Forelimb muscle (tissue), 1 donor: ENCODE results near the gene UTP4. TPM values are rescaled to one million over a fixed set of nuclear protein-coding genes. Genes with fewer than 3 reads are reported as not detected.
"Not testable (repeated sequence)": the region's sequence is repeated elsewhere in the genome, so short reads cannot be mapped to it uniquely, and the experiment has no call there.

Experiments used
- DNase-seq: peaks from one replicate; pipeline ENCODE4 v3.0.0-alpha.2; 2013; ENCODE audit warnings: low read depth
- polyA plus RNA-seq: library from polyadenylated mRNA; unstranded; fragments of 120-200 nt; gene quantifications from one replicate; pipeline ENCODE4 v1.2.1, GENCODE V29; 2013; ENCODE audit not compliant: insufficient read length

Gene UTP4
- polyA plus RNA-seq, 1 donor = 33.7 TPM

DNA sequence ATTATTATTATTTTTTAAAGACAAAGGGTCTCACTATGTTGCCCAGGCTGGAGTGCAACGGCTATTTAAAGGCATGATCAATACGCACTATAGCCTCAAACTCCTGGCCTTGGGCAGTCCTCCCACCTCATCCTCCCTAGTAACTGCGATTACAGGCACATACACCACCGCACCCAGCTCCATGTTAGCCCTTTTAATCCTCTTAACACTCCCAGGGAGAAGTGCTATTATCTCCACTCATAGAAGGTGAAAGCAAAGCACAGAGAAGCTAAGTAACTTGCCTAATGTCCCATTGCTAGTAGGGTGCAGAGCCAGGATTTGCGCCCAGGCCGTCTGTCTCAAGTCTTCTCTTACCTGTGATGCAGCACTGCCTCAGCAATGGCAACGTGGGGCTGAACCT, 22.0 kb upstream of the UTP4 start:
- no peak for DNase-seq

DNA sequence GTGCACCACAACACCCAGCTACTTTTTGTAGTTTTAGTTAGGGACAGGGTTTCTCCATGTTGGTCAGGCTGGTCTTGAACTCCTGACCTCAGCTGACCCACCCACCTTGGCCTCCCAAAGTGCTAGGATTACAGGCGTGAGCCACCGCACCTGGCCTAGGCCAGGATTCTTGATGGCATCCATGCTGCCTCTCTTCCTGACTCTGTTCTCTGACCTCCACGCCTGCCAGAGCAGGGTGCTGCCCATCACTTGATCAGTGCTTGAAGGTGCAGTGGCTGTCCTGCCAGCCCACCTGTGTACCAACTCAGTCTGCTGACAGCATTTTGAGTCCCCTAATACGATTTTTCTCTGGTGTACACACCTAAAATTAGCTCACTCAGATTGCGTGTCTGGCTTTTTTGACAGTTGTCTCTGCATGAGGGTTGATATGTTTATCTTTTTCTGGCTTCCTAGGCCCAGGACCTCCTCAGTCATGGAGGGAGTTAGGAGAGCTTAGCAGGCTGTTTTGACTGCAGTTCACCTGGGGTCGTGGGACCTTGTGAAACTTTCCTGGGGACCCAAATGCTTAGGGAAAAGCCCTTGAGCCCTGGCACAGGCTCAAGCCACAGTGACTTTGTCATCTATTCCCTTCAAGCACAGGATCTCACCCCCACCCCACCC, 21.1 kb upstream of the UTP4 start:
- DNase-seq = no peak

DNA sequence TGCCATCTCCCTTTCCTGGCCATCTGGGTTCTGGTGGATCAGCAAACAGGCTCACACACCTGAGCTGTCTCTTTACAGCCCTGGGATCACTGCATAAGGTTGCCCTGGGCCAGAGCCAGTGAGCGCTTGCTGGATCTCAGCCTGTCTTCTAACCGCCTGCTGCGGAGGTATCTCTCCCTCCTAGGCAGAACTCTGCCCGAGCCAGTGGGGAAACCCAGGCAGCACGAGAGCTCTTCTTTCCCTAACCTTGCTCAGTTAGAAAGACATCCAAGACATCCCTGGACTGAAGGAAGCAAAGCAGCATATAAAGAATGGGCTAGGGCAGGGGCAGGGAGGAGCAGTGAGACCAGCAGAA, 20.6 kb upstream of the UTP4 start:
- DNase-seq = no peak

DNA sequence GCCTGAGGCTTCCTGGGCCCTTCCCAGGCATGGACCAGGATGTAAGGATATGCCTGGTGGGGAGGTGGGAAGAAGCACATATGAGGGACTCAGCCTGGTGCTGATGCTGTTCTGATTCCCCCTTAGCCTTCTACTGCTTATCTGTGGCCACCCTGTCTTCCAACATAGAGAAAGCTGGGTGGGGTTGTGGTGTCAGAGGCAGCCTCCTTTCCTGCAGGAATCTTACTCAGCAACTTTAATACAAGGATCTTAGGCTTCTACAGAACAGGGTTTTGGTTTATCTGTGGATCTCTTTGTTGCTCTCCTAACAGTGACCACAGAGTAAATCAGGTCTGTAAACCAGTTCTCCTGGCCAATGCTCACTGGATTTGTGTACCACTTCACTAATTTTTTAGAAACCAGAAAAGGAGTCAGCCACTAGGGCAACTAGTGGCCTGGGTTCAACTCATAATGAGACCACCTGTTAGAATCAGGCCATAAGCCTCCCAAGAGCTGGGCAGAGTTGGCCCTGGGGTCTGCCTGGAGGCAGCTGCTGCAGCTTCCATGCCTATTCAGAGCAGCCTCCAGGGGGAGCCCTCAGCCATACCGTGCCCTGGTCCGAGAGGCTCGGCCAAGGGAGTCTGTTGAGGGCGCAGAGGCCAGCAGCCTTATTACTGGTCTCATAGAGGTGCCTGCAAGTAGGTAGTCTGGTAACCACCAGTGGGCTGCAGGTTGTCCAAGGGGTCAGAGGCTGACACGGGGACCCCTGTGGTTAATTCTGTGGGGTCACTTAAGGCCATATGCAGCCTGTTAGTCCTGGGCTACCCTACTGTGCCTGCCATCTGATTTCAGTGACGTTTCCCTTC, 19.9 kb upstream of the UTP4 start:
- DNase-seq = no peak

DNA sequence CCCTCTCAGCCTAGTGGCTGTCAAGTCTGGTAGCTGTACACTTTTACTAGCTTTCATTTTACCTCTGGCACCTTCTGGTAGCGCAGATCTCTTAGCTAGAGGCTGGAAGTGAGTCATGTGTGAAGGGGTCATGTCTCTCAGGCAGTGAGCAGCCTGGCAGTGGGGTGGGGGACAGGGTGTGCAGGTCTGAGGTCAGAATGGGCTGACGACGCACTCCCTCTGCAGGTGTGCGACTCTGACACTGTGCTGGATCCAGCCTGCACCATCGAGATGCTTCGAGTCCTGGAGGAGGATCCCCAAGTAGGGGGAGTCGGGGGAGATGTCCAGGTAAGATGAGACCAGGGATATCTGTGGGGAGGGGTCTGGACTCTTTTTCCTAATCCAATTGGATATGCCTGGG, 19.2 kb upstream of the UTP4 start:
- no peak for DNase-seq

DNA sequence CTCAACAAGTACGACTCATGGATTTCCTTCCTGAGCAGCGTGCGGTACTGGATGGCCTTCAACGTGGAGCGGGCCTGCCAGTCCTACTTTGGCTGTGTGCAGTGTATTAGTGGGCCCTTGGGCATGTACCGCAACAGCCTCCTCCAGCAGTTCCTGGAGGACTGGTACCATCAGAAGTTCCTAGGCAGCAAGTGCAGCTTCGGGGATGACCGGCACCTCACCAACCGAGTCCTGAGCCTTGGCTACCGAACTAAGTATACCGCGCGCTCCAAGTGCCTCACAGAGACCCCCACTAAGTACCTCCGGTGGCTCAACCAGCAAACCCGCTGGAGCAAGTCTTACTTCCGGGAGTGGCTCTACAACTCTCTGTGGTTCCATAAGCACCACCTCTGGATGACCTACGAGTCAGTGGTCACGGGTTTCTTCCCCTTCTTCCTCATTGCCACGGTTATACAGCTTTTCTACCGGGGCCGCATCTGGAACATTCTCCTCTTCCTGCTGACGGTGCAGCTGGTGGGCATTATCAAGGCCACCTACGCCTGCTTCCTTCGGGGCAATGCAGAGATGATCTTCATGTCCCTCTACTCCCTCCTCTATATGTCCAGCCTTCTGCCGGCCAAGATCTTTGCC, 18.0 kb upstream of the UTP4 start:
- no peak for DNase-seq

DNA sequence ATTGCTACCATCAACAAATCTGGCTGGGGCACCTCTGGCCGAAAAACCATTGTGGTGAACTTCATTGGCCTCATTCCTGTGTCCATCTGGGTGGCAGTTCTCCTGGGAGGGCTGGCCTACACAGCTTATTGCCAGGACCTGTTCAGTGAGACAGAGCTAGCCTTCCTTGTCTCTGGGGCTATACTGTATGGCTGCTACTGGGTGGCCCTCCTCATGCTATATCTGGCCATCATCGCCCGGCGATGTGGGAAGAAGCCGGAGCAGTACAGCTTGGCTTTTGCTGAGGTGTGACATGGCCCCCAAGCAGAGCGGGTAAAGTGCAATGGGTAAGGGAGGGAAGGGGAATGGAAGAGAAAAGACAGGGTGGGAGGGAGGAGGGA, 17.5 kb upstream of the UTP4 start:
- DNase-seq = no peak

DNA sequence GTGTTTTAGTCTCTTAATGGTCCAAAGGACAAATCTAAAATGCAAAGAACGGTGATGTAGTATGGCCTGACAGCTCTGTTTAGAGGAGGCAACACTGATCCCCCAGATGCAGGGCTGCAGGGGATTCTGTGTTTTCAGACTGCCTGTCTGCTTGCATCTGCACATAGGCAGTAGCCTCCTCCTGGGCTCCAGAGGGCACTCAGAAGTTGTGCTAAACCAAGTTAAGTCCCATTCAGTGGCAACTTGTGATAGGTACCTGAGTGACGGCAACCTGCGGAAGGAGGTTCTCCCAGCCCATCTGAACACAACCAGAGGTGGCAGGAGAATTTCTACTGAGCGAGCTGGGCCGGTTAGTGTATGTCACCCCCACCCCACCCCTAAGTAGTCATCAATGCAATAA, 17.1 kb upstream of the UTP4 start:
- DNase-seq = no peak

DNA sequence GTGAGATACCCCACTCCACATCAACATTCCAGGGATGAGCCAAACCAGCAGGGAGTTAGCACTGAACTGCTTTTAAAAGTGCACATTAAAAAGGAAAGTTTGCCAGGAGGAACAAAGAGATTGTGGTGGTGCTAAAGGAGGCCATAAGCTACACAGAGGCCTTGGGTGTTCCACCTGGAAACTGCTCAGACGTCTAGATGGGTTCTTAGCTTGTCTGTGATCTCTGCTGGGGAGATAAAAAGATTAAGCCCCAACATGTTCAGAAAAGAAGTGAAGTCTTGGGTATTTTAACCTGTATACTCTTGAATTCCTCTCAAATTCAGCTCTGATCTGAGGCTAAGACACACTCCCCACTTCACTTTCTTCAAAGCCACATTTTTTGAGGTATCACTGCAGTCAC, 16.6 kb upstream of the UTP4 start:
- DNase-seq = no peak

DNA sequence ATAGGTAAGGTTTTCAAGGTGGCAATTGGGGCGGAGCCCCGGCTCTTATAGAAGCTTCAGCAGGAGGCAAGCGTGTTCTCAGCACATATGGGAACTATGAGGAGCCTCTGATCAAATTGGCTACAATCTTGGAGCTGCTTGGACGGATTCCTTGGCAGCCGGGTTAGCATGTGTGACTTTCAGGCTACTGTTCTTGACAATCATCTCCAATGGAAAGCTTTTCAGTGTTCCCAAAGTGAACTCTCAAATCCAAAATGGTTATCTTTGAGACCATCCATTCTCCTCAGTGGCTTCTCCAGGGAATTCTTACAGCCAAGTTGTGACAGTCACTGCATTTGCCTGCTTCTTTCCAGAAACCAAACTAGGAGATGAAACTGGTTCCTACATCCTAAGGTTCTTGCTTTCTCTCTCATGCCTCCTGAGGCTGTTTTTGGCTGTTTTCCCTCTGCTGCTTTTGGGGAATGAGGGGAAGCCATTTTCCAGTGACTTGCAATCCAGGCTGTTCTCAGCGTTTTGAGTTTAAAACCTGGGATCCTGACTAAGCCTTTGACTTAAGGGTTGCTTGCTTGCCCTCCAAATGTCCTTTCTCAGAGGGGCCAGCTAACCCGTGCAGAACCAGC, 16.1 kb upstream of the UTP4 start:
- DNase-seq = no peak

DNA sequence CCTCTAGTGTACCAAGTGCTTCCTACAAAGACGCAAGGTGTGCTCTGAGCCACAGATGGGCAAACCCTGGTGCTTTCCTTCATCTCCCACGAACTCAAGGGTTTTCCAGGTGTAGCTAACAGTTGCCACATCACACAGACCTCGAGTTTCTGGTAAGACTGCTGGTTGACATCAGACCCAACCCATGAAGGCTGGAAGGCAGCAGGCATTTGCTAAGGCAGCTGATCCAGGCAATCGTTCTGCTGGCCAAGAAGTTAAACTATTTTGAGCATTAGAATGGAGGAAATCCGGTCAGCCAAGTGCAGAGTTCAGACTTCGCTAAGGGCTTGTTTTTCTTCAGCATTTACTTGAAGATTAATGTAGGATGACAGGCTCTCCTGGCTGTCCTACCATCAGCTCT, 15.5 kb upstream of the UTP4 start:
- no peak for DNase-seq

DNA sequence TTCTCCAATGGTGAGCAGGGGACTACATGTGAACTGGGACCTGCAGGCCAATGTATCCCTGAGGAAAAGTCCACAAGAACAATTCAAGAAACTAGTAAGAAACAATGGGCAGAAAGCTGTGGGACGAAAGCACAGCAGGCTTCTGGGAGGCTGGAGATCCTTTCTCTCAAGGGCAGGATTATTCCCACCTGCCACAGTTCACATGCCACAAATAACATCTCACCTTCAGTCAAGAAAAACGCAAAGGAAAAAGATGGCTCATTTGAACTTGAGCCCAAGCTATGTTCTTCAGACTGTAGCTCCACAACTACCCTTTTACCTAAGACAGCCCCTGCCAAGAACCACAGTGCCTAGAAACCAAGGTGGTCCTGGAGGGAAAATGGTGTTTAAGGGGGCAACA, 14.0 kb upstream of the UTP4 start:
- DNase-seq = no peak

DNA sequence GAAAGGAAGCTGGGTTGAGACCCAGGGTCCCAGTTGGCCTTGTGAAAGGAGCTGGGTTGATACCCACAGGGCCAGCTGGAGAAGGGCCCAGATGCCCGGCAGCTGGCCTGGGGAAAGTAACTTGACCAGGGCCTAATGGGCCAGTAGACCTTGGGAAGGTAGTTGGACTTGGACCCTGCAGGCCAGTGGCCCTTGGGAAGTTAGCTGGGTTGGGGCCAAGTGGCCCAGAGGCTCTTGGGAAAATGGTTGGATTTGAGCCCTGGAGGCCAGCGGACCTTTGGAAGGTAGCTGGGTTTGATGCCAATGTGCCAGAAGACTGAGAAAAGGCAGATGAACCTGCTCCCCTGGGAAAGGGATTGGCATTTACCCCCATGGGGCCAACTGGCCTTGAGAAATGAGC, 13.5 kb upstream of the UTP4 start:
- no peak for DNase-seq

DNA sequence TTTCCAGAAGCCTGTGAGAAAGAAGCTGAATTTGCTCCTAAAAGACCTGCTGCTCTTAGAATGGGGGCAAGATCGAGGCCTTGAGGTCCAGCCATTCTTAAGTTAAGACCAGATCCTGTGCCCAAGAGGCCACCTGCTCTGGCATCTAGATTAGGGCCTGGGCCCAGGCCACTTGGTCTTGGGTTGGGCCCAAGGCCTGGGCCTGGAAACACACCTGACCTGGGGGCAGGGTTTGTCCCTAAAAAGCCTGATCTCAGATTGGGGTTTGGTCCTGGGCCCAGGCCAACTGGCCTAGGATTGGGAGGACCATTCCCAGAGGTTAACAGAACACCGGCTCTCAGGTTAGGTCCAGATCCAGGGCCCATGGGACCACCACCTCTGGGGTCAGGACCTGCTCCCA, 12.9 kb upstream of the UTP4 start:
- no peak for DNase-seq

DNA sequence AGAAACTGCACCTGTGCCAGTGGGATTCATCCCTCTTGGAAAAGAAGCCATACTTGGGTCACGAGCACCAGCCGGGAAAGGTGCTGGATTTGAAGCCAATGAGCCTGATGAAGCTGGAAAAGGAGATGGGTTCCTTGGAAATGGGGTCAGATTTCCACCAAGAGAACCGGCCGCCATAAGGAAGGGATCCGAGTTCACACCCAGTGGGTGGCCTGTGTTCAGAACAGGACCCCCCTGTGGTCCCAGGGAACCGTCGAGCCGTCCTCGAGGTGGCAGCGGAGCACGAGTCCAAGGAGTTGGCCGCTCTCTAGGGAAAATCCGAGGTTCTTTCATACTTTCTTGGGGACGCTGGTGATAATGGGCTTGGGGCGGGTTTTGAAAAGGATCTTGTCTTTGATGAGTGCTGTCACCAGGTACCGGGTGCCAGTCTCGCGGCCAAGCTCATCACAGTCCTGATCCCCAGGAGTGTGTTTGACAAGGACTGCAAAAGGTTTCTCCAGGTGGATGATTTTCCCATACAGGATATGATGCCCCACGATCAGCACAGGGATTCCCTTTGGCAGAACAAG, 12.3 kb upstream of the UTP4 start:
- DNase-seq = no peak

DNA sequence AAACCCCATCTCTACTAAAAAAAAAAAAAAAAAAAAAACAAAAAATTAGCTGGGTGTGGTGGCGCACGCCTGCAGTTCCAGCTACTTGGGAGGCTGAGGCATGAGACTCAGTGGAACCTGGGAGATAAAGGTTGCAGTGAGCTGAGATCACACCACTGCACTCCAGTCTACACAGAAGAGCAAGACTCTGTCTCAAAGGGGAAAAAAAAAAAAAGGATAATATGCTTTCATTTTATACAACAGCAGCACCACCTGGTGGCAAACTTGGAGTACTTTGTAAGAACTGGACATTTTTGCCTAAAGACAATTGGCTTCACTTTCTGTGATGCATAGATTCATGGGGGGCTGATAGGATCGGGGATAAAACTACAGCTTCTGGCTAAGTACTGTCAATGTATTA, 8.5 kb upstream of the UTP4 start:
- DNase-seq = peak; percentile 43

DNA sequence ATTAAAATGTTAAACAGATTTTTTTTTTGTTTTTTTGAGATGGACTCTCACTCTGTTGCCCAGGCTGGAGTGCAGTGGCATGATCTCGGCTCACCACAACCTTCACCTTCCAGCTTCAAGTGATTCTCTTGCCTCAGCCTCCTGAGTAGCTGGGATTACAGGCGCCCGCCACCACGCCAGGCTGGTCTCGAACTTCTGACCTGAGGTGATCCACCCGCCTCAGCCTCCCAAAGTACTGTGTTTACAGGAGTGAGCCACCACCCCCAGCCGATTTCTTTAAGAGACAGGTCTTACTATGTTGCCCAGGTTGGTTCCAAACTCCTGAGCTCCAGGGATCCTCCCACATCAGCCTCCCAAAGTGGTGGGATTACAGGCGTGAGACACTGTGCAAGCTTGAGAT, 8.0 kb upstream of the UTP4 start:
- DNase-seq = not testable (repeated sequence)

DNA sequence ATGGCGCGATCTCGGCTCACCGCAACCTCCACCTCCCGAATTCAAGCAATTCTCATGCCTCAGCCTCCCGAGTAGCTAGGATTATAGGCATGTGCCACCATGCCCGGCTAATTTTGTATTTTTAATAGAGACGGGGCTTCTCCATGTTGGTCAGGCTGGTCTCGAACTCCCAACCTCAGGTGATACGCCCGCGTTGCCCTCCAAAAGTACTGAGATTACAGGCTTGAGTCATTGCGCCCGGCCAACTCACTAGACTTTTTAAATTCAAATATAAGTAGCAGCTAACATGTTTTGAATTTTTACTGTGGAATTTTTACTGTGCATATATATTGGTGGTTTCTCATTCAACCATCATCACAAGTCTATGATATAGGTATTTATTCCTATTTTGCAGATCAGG, 7.5 kb upstream of the UTP4 start:
- not testable (repeated sequence) for DNase-seq

DNA sequence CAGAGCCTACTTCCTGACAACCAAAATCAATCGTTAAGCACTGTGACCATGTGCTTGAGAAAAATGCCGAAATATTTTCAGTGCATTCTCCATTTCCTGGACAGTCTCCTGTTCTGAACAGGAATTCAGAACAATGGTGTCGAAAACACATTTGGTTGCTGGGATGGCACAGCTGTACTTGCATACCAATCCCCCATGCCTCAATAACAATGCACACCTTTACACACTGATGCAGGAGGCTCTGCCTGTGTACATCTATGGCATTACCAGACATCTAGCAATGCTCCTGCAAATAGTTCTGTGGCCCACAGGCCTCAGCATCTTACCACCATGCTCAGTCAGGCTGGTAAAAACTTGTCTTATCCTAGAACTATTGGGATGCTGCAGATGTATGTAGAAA, 6.2 kb upstream of the UTP4 start:
- no peak for DNase-seq

DNA sequence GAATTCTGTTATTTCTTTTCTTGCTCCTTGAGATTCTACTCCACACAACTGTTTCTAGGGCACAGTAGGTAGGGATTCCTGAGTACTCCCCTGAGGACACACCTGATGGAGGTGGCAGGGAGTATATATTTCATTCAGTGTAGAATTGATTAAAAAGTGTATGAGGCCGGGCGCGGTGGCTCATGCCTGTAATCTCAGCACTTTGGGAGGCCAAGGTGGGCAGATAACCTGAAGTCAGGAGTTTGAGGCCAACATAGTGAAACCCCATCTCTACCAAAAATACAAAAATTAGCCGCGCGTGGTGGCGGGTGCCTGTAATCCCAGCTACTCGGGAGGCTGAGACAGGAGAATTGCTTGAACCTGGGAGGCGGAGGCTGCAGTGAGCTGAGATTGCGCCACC, 5.6 kb upstream of the UTP4 start:
- DNase-seq = not testable (repeated sequence)

DNA sequence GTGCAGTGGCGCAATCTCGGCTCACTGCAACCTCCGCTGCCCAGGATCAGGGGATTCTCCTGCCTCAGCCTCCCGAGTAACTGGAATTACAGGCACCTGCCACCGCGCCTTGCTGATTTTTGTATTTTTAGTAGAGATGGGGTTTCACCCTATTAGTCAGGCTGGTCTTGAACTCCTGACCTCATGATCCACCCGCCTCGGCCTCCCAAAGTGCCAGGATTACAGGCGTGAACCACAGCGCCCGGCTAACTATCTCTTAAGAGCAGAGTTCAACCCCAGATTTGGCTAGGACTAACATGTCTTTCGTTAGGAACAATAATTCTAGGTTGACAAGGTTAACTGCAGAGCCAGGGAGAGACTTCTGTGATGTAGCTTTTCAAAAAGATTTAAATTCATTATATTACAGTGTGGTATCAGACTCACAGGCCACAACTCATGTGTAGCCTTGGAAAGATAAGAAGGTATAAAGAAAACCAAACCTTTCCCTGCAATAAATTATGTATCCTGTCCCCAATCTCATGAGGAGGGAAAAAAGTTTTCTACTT, 4.4 kb upstream of the UTP4 start:
- DNase-seq = no peak

DNA sequence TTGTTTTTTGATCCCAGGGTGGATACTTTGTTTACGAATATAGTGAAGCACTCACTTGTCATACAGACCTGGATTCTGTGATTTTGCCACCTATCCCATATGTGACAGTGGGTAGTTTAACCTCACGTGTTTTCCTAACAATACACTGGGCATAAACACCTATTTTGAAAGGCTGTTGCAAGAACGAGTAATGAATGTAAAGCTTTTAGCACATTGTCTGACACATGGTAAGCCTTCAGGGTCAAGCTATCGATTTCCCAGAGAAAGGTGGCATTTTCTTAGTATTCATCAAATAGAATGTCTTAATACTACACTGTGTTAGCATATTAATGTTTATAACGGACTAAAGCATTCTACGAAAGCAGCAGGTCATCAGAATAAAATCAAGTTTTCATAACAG, 2.0 kb upstream of the UTP4 start:
- DNase-seq = no peak
